OCI-LY3 (cell line): ENCODE results near the gene RELN.

Source experiments
- EZH2phosphoT487 ChIP-seq: fragments of 200-600 bp; shearing (Covaris generic); IDR thresholded peaks from 2 replicates; pipeline ENCODE4 v1.6.1; 2018; ENCODE audit warnings: antibody characterized with exemption, mixed run types, low read depth
- TF ChIP-seq, protein P1 (sequence below): fragments of 200-600, 300-600 bp; sonication (generic); IDR thresholded peaks from 2 replicates; pipeline ENCODE4 v1.5.1; 2014; ENCODE audit warnings: antibody characterized with exemption, low read length, low read depth

DNA sequence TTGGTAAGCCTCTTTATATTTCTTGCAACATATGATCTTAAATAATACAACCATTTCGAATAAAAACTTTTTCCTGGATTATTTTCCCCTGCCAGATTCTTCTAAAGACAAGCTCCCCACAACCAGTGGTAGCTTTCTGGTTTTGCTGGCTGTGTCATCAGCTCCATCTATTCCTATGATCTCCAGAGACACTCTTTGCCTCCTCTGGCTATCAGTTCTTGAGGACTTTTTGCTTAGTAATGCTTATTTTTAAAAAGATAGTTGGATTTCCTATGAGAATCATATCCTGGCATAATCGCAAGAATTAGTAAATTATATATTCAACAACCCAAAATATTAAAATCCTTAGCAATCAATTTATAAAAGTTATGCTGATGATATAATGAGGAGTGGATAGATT, 439.7 kb downstream of the RELN start:
- TF ChIP-seq, protein P1, sequence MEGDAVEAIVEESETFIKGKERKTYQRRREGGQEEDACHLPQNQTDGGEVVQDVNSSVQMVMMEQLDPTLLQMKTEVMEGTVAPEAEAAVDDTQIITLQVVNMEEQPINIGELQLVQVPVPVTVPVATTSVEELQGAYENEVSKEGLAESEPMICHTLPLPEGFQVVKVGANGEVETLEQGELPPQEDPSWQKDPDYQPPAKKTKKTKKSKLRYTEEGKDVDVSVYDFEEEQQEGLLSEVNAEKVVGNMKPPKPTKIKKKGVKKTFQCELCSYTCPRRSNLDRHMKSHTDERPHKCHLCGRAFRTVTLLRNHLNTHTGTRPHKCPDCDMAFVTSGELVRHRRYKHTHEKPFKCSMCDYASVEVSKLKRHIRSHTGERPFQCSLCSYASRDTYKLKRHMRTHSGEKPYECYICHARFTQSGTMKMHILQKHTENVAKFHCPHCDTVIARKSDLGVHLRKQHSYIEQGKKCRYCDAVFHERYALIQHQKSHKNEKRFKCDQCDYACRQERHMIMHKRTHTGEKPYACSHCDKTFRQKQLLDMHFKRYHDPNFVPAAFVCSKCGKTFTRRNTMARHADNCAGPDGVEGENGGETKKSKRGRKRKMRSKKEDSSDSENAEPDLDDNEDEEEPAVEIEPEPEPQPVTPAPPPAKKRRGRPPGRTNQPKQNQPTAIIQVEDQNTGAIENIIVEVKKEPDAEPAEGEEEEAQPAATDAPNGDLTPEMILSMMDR: no peak
- no peak for TF ChIP-seq EZH2phosphoT487
